ENCODE data around the gene HM13. TPM values are rescaled to one million over a fixed set of nuclear protein-coding genes. Genes with fewer than 3 reads are reported as not detected.
"Not testable (repeated sequence)": the region's sequence is repeated elsewhere in the genome, so short reads cannot be mapped to it uniquely, and the experiment has no call there.

The HM13 gene
- total and polyA plus RNA-seq, 2 experiments from 2014 or later: 126 to 150 TPM

- TF ChIP-seq, protein P1, sequence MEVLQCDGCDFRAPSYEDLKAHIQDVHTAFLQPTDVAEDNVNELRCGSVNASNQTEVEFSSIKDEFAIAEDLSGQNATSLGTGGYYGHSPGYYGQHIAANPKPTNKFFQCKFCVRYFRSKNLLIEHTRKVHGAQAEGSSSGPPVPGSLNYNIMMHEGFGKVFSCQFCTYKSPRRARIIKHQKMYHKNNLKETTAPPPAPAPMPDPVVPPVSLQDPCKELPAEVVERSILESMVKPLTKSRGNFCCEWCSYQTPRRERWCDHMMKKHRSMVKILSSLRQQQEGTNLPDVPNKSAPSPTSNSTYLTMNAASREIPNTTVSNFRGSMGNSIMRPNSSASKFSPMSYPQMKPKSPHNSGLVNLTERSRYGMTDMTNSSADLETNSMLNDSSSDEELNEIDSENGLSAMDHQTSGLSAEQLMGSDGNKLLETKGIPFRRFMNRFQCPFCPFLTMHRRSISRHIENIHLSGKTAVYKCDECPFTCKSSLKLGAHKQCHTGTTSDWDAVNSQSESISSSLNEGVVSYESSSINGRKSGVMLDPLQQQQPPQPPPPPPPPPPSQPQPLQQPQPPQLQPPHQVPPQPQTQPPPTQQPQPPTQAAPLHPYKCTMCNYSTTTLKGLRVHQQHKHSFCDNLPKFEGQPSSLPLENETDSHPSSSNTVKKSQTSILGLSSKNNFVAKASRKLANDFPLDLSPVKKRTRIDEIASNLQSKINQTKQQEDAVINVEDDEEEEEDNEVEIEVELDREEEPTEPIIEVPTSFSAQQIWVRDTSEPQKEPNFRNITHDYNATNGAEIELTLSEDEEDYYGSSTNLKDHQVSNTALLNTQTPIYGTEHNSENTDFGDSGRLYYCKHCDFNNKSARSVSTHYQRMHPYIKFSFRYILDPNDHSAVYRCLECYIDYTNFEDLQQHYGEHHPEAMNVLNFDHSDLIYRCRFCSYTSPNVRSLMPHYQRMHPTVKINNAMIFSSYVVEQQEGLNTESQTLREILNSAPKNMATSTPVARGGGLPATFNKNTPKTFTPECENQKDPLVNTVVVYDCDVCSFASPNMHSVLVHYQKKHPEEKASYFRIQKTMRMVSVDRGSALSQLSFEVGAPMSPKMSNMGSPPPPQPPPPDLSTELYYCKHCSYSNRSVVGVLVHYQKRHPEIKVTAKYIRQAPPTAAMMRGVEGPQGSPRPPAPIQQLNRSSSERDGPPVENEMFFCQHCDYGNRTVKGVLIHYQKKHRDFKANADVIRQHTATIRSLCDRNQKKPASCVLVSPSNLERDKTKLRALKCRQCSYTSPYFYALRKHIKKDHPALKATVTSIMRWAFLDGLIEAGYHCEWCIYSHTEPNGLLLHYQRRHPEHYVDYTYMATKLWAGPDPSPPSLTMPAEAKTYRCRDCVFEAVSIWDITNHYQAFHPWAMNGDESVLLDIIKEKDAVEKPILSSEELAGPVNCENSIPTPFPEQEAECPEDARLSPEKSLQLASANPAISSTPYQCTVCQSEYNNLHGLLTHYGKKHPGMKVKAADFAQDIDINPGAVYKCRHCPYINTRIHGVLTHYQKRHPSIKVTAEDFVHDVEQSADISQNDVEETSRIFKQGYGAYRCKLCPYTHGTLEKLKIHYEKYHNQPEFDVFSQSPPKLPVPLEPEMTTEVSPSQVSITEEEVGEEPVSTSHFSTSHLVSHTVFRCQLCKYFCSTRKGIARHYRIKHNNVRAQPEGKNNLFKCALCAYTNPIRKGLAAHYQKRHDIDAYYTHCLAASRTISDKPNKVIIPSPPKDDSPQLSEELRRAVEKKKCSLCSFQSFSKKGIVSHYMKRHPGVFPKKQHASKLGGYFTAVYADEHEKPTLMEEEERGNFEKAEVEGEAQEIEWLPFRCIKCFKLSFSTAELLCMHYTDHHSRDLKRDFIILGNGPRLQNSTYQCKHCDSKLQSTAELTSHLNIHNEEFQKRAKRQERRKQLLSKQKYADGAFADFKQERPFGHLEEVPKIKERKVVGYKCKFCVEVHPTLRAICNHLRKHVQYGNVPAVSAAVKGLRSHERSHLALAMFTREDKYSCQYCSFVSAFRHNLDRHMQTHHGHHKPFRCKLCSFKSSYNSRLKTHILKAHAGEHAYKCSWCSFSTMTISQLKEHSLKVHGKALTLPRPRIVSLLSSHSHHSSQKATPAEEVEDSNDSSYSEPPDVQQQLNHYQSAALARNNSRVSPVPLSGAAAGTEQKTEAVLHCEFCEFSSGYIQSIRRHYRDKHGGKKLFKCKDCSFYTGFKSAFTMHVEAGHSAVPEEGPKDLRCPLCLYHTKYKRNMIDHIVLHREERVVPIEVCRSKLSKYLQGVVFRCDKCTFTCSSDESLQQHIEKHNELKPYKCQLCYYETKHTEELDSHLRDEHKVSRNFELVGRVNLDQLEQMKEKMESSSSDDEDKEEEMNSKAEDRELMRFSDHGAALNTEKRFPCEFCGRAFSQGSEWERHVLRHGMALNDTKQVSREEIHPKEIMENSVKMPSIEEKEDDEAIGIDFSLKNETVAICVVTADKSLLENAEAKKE (CRISPR knock-in tag; IDR thresholded peaks at IDR 0.05): no peak
- TF ChIP-seq EZH2phosphoT487 (IDR thresholded peaks at IDR 0.05; ENCODE audit: unreplicated experiment): no peak
- TF ChIP-seq ETS1 (IDR thresholded peaks at IDR 0.05): no peak
- TF ChIP-seq ZNF114 (CRISPR knock-in tag; IDR thresholded peaks at IDR 0.05): no peak
- no peak for TF ChIP-seq REST (IDR thresholded peaks at IDR 0.05; ENCODE audit: unreplicated experiment)
- TF ChIP-seq CREB1 (CRISPR knock-in tag; IDR thresholded peaks at IDR 0.05; ENCODE audit: low read depth): no peak
- TF ChIP-seq NANOG (IDR thresholded peaks at IDR 0.05; ENCODE audit: borderline replicate concordance): no peak
- no peak for TF ChIP-seq EZH2 (IDR thresholded peaks at IDR 0.05; ENCODE audit: low read depth, unreplicated experiment)
- TF ChIP-seq STAT1 (IDR thresholded peaks at IDR 0.05; ENCODE audit: unreplicated experiment): no peak
- TF ChIP-seq ZNF331 (CRISPR knock-in tag; IDR thresholded peaks at IDR 0.05; ENCODE audit: low read depth): no peak
- no peak for TF ChIP-seq POLR2AphosphoS5 (IDR thresholded peaks at IDR 0.05; ENCODE audit: low read depth)
Observed at GRCh38 chr20:31573555-31574321, 59.5 kb downstream of the HM13 start (continued).

DNA sequence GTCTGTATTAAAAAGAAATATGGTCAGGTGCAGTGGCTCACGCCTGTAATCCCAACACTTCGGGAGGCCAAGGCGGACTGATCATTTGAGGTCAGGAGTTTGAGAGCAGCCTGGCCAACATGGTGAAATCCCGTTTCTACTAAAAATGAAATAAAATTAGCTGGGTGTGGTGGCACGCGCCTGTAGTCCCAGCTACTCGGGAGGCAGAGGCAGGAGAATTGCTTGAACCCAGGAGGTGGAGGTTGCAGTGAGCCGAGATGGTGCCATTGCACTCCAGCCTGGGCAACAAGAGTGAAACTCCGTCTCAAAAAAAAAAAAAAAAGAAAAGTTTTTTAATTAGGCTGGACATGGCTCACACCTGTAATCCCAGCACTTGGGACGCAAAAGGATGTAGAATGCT, 60.7 kb downstream of the HM13 start:
- H3K4me1 Mint-ChIP-seq: peaks cover 44% of the 10 kb centered on the region
- H3K4me3 ChIP-seq; H2AFZ ChIP-seq; H3K79me2 ChIP-seq (replicated peaks; ENCODE audit: insufficient read depth); H3K27me3 ChIP-seq (ENCODE audit: insufficient read depth); H4K20me1 ChIP-seq (replicated peaks; ENCODE audit: insufficient read depth); H3K27ac ChIP-seq (ENCODE audit: low read depth); DNase-seq (ENCODE audit: low spot score); H3K36me3 ChIP-seq (ENCODE audit: insufficient read depth); H3K9me2 ChIP-seq (ENCODE audit: insufficient read depth); H3K4me2 ChIP-seq; H3K27ac Mint-ChIP-seq; H3K4me3 Mint-ChIP-seq; ATAC-seq: not testable (repeated sequence)
- peaks cover 28% of the 10 kb centered on the region for H3K27me3 Mint-ChIP-seq (ENCODE audit: insufficient read depth, low read depth, poor library complexity)
- H3K9me3 Mint-ChIP-seq: peaks cover 13% of the 10 kb centered on the region
- Histone ChIP-seq H3K4me1 (ENCODE audit: insufficient read depth) (peaks cover 56% of the 10 kb centered on the region), H3F3A (replicated peaks; ENCODE audit: low read depth) (peaks cover 39% of the 10 kb centered on the region)
- peaks cover 25% of the 10 kb centered on the region for H3K36me3 Mint-ChIP-seq (ENCODE audit: low read depth)

Data from GM23338 (cell line).